Fibroblast of gingiva (primary cell): Measurements from ENCODE around the gene POU6F2.

ENCODE experiments used
- DNase-seq: peaks from one replicate; pipeline ENCODE4 v3.0.0-alpha.2; 2011; ENCODE audit warnings: low read depth

Gene POU6F2

DNA sequence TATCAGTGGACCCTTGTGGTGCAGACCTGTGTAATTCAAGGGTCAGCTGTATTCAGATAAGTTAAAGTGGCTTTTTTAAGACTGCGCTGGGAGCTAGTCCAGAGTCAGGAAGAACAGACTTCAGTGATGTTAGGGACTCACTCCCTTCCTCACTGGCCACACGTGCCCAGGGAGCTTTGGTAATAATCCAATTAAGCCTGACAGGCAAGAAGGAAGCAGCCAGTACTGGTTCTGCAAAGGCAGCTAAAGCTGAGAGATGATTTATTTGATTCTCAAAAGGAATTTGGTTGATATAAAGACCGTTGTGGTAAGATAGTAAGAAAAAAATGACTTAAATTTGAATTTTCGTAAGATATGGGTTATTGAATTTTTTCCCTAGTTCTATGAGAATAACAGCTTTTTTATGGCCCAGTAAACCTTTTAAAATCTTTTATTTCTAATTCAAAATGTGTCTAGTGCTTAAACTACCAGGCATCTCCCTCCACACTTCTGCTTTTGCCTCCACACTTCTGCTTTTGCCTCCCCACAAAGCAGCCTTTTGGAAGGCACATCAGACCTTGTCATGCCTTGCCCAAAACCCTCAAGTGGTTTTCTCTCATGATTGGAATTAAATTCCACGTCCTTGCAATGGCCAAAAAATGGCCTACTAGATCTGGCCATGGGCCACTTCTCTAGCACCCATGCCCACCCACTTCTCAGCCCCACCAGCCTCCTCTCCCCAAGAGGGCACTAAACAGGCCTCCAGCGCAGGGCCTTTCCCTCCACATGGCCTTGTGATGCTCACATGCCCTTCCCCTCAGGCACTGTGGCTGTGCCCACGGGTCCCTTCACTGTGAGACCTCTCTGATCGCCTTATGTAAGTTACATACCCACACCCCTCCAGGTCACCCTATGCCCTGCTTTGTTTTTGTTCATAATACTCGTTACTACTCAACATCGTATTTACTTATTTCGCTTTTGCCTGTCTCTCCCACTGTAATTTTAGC is 92.5 kb downstream of the POU6F2 start:
- DNase-seq: no peak

DNA sequence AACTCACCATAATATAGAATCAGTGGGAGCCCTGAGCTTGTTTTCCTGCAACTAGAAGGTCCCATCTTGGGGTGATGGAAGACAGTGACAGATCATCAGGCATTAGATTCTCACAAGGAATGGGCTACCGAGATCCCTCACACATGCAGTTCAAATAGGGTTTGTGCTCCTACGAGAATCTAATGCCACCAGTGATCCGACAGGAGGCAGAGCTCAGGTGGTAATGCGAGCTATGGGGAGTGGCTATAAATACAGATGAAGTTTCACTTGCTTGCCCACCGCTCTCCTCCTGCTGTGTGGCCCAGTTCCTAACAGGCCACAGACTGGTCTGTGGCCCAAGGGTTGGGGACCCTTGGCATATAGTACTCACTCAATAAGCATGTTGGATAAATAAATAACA is 93.4 kb downstream of the POU6F2 start:
- DNase-seq: no peak

DNA sequence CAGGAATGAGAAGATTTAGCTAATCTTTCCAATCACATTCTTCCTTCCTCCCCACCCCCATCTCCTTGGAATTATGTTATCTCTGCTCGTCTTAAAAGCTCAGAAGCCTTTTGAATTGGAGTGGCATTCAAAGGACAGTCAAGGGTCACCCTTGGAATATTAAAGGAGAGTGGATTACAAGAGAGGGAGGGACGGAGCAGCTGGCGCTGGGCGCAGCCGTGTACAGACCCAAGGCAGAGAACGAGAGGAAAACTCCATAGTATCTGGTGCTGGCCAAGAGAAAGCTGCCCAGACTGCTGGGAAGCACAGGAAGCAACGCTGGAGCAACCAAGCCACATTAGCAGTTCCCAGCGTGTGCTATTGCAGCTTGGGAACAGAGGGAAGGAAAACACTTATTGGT is 95.7 kb downstream of the POU6F2 start:
- no peak for DNase-seq

DNA sequence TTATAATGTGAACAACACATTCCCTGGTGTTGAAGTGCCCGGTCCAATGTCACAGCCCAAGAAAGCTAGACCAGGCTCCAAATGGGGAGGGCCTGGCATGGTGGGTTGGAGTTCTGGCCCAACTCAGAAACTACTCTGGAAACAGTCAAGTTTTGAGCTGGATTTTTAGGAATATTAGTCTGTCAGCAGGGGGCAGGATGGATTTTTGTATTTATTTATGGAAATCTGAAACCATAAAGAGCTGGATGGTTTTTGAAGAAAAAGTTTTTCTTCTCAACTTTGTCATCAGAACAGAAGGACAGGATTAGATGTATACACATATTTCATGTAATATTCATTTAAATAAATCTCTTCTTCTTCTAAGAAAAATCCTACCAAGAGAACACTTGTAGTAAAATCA is 97.5 kb downstream of the POU6F2 start:
- no peak for DNase-seq

DNA sequence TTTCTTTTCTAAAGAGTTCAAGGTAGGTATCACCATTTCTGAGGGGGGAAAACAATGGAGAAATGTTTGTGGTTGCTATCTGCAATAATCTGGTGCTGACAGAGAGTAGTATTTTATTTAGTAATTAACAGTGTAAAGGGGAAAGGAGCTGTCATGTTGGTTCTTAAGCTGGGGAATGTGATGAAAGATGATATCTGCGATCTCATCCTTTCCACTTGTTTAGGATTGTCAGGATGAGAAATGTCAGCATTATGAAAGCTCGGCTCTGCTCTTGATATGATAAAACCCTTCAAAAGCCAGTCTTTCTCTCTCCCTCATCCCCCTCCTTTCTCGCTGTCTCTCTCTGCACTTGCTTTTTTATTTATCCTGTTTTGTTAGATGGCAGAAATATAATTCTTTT is 106.1 kb downstream of the POU6F2 start:
- no peak for DNase-seq

DNA sequence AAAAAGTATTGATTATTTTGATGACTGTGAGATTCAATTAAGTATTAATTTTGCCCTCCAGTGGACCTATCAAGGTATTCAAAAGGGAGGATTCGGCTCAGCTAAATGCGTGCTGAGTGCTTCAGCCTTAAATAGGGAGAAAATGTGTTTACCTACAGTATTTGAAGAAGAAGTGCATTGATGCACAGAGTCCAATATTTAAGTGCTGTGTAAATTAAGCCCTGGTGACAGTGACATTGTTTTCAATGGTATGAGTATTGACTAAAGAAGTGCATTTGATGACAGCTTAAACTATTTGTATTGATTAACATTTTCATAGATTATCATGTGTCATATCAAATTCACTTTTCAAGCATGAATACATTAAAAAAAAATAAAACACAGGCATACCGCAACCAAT is 106.6 kb downstream of the POU6F2 start:
- DNase-seq: no peak

DNA sequence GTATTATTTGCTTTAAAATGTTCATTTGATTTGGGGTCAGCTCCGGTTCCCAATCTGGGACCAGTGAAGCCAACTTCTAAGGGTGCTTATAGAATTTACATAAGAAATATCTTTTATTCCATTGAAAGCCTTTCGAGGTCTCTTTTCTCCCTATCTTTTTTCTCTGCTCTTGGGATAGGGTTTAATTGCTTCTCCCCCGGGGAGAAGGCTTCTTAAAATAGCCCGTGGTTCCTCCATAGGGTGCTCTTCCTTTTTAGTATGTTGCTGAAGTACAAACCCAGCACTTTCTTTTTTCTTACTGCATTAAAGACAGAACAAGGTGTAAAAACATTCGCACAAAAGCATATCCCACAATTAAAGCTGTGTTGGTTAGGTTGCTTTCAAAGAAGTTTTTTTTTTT is 107.5 kb downstream of the POU6F2 start:
- no peak for DNase-seq

DNA sequence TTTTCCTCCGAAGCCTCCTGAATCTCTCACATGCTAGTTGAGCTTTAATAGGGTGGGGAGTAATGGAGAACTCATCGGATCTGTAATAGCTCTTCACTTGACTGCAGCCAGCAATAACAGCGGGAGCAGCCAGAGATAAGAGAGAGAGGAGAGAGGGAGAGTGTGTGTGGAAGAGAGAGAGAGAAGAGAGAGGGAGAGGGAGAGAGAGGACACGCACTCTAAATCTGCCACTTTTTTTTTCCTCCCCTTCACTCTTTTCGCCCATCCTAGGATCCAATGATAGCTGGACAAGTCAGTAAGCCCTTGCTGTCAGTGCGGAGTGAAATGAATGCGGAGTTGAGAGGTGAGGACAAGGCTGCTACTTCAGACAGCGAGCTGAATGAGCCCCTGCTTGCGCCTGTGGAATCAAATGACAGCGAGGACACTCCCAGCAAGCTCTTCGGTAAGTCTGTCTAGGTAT is 107.9 kb downstream of the POU6F2 start:
- no peak for DNase-seq

DNA sequence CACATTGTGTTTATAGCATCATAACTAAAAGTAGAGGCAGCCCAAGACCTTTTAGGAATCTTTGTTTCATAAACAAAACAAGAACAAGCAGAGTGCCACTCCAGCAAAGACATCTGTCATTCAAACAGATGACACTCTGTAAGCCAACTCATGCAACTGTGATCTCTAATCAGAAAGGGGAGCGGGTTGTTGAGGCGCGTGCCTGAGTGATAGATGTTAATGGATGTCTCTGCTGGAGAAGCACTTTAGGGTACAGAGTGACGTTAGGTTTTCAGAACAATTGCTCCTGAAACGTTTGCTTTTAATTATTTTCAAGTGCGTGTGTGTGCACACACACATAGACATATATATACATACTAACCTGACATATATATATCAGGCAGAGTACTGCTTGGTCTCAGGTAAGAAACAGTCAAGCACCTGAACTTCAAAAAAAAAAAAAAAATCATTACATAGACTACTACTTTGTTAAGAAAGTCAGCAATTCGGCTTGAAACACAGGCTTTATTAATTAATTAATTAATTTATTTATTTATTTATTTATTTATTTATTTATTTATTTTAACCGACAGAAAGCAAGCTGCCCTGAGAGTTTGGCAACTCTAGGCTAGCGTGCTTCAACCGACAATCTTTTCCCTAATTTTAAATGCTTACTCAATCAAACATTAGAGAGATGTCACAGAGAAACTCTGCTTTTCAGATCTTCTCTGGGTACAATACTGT is 109.1 kb downstream of the POU6F2 start:
- DNase-seq: no peak

DNA sequence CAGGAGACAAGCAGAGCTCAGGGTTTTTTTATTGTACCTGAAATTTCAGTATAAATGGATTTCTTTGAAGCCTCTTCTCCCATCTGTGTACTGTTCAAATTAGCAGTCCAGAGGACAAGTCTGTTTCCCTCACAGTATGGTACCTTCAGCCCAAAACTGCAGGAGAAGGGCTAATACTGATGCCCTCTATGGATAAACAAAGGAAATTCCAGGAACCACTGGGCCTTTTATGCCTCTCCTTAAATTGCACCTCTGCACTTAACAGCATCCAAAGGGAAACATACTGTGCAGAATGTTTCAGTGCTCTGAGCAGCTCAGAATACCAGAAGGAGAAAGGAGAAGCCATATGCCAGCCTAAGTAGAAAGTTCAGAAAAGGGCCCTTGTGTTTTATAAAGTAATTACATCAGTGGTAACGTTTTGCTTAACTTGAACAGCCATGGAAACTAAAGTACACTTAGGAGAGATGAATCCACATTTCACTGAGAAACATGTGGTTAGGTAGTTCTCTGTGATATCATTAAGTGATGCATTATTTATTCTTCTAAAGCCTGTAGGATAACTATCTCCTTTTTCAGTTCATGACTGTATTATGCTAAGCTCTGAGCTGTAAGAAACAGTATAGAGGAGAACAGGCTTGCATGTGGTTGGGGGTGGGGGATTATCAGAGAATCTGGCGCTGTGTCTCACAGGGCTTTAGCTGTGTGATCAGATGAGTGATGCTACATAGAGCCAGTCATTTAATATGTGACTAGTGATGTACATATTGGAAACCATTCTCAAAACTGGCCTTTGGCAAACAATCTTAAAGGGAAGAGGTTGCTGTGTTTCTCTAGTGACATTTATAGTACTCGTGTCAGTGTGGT is 111.3 kb downstream of the POU6F2 start:
- no peak for DNase-seq

DNA sequence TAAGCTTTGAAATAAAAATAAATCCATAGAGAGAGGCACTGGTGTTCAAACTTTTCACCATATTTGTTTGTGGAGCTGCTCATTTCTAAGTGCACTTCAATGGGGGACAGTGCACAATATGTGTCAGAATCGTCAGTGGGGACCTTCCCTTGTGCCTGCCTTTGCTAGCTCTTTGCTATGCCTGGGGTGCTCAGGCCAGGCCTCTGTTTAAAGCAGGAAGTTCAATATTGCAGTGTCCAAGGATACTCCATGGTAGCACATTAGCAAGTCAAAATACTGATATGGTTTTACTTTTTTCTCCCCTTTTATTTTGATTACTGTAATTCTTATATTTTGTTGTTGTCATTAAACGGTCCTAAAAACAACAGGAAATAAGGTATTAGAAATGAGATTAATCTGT is 113.4 kb downstream of the POU6F2 start:
- no peak for DNase-seq

DNA sequence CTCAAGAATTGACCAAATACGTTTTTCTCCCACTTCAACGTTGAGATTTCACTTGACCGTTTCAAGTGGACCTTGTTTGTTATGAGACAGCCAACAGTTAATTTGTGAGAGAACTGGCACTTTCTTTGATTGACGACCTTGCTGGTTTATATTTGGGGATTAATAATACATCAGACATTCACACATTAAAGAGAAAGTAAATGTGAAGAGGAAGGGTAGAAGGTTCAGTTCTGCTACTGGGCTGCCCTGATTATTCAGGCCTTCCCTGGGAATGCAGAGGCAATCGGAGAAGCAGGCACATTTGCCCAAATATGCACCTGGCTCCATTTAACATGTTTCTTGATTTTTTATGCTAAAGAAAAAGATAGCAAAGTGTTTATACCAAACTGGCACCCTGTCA is 114.1 kb downstream of the POU6F2 start:
- no peak for DNase-seq

DNA sequence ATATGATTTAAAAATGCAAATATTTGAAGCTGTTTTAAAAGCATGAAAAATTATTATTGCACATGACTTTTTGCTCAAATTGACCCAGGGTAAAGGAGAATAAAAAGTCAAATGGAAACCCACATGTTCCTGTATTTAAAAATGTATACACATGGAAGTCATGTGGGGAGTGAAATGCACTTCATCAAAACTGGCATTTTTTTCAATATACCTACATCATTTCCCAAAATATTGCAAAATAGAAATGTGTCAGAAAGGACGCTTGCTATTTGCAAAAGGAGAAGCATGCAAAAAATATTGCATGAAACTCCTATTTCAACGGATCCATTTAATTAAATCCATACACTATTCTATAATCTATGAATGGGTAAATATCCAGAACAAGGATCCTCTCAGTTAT is 117.0 kb downstream of the POU6F2 start:
- DNase-seq: no peak

DNA sequence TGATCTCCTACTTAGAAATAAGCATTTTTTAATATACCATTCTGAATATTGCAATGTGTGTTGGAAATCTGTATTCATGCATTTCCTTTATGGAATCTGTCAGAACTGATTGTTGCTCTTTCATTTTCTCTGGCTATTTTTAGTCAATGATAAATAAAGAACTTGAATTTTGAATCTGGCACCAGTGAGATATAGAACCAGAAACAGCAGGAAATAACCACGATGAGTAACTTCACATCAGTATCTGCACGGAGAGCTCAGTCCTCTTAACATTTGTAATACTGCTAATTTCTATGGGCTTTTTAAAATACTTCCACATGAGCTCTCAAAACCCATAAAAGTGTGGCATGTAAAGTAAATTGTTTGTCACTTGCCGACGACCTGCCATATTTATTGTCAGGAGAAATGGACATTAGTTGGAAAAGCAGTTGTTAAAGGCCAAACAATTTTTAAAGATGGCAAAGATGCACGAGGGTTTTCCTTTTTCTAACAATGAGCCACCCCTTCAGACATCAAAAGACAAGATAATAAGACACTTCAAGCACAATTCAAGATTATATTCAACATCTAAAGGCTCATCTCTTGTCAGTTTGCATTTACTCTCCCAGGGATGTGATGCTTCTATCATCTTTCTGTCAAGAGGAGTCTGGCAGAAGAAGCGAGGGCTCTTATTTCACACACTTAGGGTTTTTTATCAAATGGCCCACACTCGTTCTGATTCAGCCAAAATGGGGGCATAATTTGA is 118.3 kb downstream of the POU6F2 start:
- DNase-seq: no peak

DNA sequence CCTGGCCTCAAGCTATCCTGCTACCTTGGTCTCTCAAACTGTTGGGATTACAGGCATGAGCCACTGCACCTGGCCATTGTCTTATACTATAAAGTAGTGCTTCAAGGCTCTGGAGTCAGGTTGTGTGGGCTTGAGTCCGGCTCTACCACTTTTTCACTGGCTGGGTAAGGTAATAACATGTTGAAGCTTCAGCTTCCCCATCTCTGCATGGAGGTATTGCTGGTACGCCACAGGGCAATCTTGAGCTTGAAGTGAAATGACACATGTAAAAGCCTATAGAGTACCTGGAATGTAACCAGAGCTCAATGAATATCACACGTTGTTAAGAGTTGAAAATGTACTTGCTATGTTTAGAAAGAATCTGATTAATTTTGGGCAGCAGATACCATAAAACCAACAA is 120.8 kb downstream of the POU6F2 start:
- no peak for DNase-seq

DNA sequence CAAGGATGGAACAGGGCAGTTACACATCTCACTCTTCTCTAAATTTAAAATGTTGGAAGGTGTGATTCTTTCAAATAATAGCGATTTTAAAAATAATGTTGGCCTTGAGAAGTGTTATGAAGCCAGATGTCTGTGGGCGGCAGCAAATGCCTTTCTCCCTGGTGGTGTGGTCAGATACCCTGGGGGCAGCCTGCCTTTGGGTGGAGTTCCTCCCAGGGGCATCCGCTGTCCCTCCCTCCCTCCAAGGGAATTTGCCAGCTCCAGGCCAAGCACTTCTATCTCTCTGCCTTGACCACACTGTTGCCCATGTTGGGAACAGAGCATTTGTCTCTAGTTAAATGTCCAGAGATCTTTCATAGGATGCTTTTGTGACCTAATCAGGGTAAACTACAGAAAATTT is 121.4 kb downstream of the POU6F2 start:
- DNase-seq: no peak

DNA sequence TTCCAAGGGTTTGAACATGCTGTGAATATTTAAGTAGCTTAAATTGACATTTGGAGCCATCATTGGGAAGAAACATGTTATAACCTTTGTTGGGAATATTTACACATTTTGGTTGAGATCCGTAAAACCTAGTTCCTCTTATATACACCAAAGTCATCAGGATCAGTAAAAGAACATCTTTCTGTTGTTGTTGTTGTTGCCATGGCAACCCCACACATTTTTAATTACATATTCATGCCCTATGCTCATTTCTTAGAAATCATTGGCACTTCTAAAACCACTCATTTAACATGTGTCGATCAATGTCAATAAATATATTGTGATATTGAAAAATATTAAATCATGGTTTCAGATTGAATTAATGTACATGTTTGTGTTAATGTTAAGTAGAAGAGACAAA is 122.6 kb downstream of the POU6F2 start:
- DNase-seq: no peak

DNA sequence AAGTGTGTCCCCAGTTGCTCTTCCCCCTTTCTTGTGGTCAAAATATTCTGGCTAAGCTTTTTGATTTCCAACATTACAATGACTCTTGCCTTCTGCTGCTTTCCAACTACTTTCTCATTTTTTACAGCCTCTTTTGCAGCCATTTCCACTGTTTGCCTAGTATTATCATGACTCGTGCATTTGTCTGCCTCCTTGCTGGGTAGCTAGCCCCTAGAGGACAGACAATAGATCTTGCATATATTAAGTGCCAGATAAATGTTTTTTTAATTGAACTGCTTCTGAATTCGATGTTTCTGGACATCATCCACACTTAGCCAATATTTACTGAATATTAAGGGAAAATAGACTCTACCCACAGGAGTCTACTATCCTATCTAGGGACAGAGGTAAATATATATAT is 124.5 kb downstream of the POU6F2 start:
- DNase-seq: no peak

DNA sequence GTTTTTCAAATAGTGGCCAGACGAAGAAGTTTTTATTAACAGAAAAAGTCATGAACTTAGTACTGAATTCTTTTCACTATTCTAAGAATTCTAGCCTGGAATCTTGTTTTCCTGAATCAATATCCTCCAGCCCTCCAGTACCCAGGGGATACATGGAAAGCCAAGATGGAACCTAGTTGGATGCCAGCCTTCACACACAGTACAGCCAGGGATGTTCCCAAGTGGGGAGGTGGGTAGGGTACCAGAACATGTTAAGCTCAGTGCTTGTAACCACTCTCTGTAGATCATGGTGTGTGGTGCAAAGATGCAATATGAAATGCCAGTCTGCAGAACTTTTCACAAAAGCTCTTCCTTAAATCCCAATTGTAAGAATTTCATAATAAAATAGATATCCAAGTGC is 128.0 kb downstream of the POU6F2 start:
- no peak for DNase-seq

DNA sequence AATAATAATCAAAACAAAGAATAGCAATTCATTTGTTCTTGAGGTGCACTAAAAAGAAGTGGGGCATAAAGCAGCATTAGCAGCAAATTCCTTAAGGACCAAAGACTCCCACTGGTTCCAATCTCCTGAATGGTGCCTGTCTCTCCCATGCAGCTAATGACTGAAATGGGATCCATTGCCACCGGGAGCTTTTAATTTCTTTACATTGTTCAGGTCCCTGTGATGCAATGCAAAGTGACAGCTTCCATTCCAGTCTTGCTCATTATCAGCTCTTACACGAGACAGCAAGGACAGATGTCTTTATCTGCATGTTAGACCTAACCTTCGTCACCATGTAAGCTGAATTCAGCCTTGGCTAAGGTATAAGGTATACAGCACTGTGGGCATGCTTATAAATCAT is 148.1 kb downstream of the POU6F2 start:
- DNase-seq: no peak

DNA sequence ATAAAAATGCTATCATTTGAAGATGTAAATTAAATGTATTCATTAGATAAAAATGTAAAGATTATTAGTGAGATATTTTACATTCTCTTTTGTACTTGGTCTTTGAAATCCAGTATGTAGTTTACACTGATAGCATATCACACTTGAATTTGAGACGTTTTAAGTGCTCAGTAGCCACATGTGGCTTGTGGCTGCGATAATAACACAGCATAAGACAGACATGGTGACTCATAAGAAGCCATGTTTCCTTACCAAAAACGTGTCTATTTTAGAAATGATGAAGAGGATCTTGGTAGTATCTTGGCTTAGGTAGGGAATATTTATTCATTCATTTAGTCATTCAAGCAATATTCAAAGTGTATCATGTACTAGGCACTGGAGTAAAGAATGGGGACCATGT is 149.3 kb downstream of the POU6F2 start:
- no peak for DNase-seq
